IPS-20b (cell line): ENCODE measurements around the gene SYNDIG1L.
"Not testable (repeated sequence)": the region's sequence is repeated elsewhere in the genome, so short reads cannot be mapped to it uniquely, and the experiment has no call there.

Experiments
- H3K27ac ChIP-seq: one replicate; pipeline ENCODE4 v1.5.1; 2013; ENCODE audit warnings: low read length
- H3K27me3 ChIP-seq: 2 replicates; pipeline ENCODE4 v1.6.1; 2013; ENCODE audit warnings: mild to moderate bottlenecking, low read length, inconsistent platforms; ENCODE audit not compliant: insufficient read depth
- H3K36me3 ChIP-seq: 2 replicates; pipeline ENCODE4 v1.6.1; 2013; ENCODE audit warnings: low read depth, mild to moderate bottlenecking, inconsistent platforms, low read length, moderate library complexity; ENCODE audit not compliant: insufficient read depth
- H3K4me1 ChIP-seq: 2 replicates; pipeline ENCODE4 v1.6.1; 2013; ENCODE audit warnings: mild to moderate bottlenecking, control low read depth, inconsistent platforms, low read length, moderate library complexity; ENCODE audit not compliant: insufficient read depth
- H3K4me3 ChIP-seq: 2 replicates; pipeline ENCODE4 v1.5.1; 2013; ENCODE audit warnings: mild to moderate bottlenecking, low read length, inconsistent platforms
- H3K9ac ChIP-seq: 2 replicates; pipeline ENCODE4 v1.6.1; 2013; ENCODE audit warnings: low read depth, mild to moderate bottlenecking, inconsistent platforms, low read length, moderate library complexity
- H3K9me3 ChIP-seq: 2 replicates; pipeline ENCODE4 v1.6.1; 2013; ENCODE audit warnings: mild to moderate bottlenecking, low read depth, low read length, inconsistent platforms; ENCODE audit not compliant: insufficient read depth

The SYNDIG1L gene

GRCh38 chr14:74457565-74457895 lies 31.5 kb upstream of the SYNDIG1L start:
- Histone ChIP-seq H3K27ac (no peak overlapping the region), H3K36me3 (no peaks in the 10 kb centered on the region), H3K27me3 (no peaks in the 10 kb centered on the region), H3K4me3 (no peak overlapping the region), H3K4me1 (no peaks in the 10 kb centered on the region), H3K9ac (no peak overlapping the region), H3K9me3 (peaks cover 12% of the 10 kb centered on the region; the same call in 1 of the 2 replicates)

GRCh38 chr14:74456684-74457564 lies 30.9 kb upstream of the SYNDIG1L start:
- H3K9ac ChIP-seq: no peak overlapping the region
- H3K9me3 ChIP-seq: peaks cover 12% of the 10 kb centered on the region; the same call in 1 of the 2 replicates
- no peaks in the 10 kb centered on the region for H3K27me3 ChIP-seq
- H3K36me3 ChIP-seq: no peaks in the 10 kb centered on the region
- no peaks in the 10 kb centered on the region for H3K4me1 ChIP-seq
- H3K27ac ChIP-seq: no peak overlapping the region
- H3K4me3 ChIP-seq: no peak overlapping the region

GRCh38 chr14:74454397-74454796 lies 28.4 kb upstream of the SYNDIG1L start:
- H3K36me3 ChIP-seq, H3K4me3 ChIP-seq, H3K27ac ChIP-seq, H3K4me1 ChIP-seq, H3K27me3 ChIP-seq, H3K9ac ChIP-seq: not testable (repeated sequence)
- peaks cover 12% of the 10 kb centered on the region; the same call in 1 of the 2 replicates for H3K9me3 ChIP-seq

- no peak overlapping the region for H3K9ac ChIP-seq
- H3K4me1 ChIP-seq: peaks cover 5% of the 10 kb centered on the region; the same call in 1 of the 2 replicates
- H3K9me3 ChIP-seq: no peaks in the 10 kb centered on the region
- H3K27me3 ChIP-seq: no peaks in the 10 kb centered on the region
- no peak overlapping the region for H3K27ac ChIP-seq
- no peak overlapping the region; the same call in 1 of the 2 replicates for H3K4me3 ChIP-seq
- H3K36me3 ChIP-seq: no peaks in the 10 kb centered on the region
Observed at GRCh38 chr14:74444866-74445265, 18.9 kb upstream of the SYNDIG1L start.

- Histone ChIP-seq H3K27ac (no peak overlapping the region), H3K9ac (no peak overlapping the region), H3K4me1 (peaks cover 9% of the 10 kb centered on the region; the same call in 1 of the 2 replicates), H3K4me3 (no peak overlapping the region), H3K36me3 (no peaks in the 10 kb centered on the region), H3K27me3 (no peaks in the 10 kb centered on the region), H3K9me3 (no peaks in the 10 kb centered on the region)
Observed at GRCh38 chr14:74442757-74443156, 16.7 kb upstream of the SYNDIG1L start.

GRCh38 chr14:74441113-74441512 lies 15.1 kb upstream of the SYNDIG1L start:
- Histone ChIP-seq H3K4me1 (peaks cover 9% of the 10 kb centered on the region; the same call in 1 of the 2 replicates), H3K4me3 (no peak overlapping the region), H3K9me3 (no peaks in the 10 kb centered on the region), H3K27ac (no peak overlapping the region), H3K27me3 (no peaks in the 10 kb centered on the region), H3K9ac (no peak overlapping the region), H3K36me3 (no peaks in the 10 kb centered on the region)

GRCh38 chr14:74438351-74438915 lies 12.4 kb upstream of the SYNDIG1L start:
- Histone ChIP-seq H3K36me3 (no peaks in the 10 kb centered on the region), H3K9me3 (no peaks in the 10 kb centered on the region), H3K9ac (no peak overlapping the region), H3K27ac (no peak overlapping the region), H3K27me3 (no peaks in the 10 kb centered on the region), H3K4me3 (no peak overlapping the region), H3K4me1 (peaks cover 4% of the 10 kb centered on the region; the same call in 1 of the 2 replicates)

GRCh38 chr14:74437496-74438053 lies 11.6 kb upstream of the SYNDIG1L start:
- Histone ChIP-seq H3K36me3 (no peaks in the 10 kb centered on the region), H3K4me3 (no peak overlapping the region), H3K4me1 (peaks cover 4% of the 10 kb centered on the region; the same call in 1 of the 2 replicates), H3K27me3 (no peaks in the 10 kb centered on the region), H3K27ac (no peak overlapping the region), H3K9ac (no peak overlapping the region), H3K9me3 (no peaks in the 10 kb centered on the region)

GRCh38 chr14:74434294-74434693 lies 8.3 kb upstream of the SYNDIG1L start:
- H3K9ac ChIP-seq: no peak overlapping the region

GRCh38 chr14:74429991-74430390 lies 4.0 kb upstream of the SYNDIG1L start:
- Histone ChIP-seq H3K4me1 (peaks cover 27% of the 10 kb centered on the region), H3K4me3 (no peak overlapping the region), H3K9ac (peak overlapping the region; percentile 40; the same call in 1 of the 2 replicates), H3K27me3 (peaks cover 19% of the 10 kb centered on the region), H3K36me3 (no peaks in the 10 kb centered on the region), H3K27ac (peak overlapping the region; percentile 35), H3K9me3 (no peaks in the 10 kb centered on the region)

More at GRCh38 chr14:74434294-74434693, 8.3 kb upstream of the SYNDIG1L start:
- H3K27me3 ChIP-seq: no peaks in the 10 kb centered on the region
- H3K36me3 ChIP-seq: no peaks in the 10 kb centered on the region
- no peak overlapping the region for H3K27ac ChIP-seq
- H3K4me3 ChIP-seq: no peak overlapping the region
- no peaks in the 10 kb centered on the region for H3K9me3 ChIP-seq
- peaks cover 16% of the 10 kb centered on the region for H3K4me1 ChIP-seq

- no peaks in the 10 kb centered on the region for H3K36me3 ChIP-seq
- peaks cover 27% of the 10 kb centered on the region for H3K4me1 ChIP-seq
- 0 out of 2 replicates have a peak overlapping the region, but pooled peaks have one; percentile 8 for H3K4me3 ChIP-seq
- no peaks in the 10 kb centered on the region for H3K9me3 ChIP-seq
- H3K27me3 ChIP-seq: peaks cover 26% of the 10 kb centered on the region
- H3K27ac ChIP-seq: peak overlapping the region; percentile 35
- H3K9ac ChIP-seq: peak overlapping the region; percentile 40; the same call in 1 of the 2 replicates
Observed at GRCh38 chr14:74429221-74429691, 3.2 kb upstream of the SYNDIG1L start.
